Heart left ventricle (tissue), 13 donors: Measurements from ENCODE around the gene TMEM123.

ENCODE experiments used
- CTCF ChIP-seq, 12 donors: fragments of 200-600 bp; sonication (generic) in 4 of 12; IDR thresholded peaks; one replicate each; pipeline versions ENCODE4 v1.5.0 to v1.8.0; 2018 to 2022; ENCODE audit warnings: antibody characterized with exemption in 12 of 12, mild to moderate bottlenecking in 5 of 12
- POLR2A ChIP-seq, 2 donors: fragments of 450-650 bp; IDR thresholded peaks; one replicate each; pipeline ENCODE4 v1.6.1; 2017; ENCODE audit warnings: antibody characterized with exemption in 2 of 2, mild to moderate bottlenecking in 2 of 2, moderate library complexity in 2 of 2
- donor health status: ischemic (EF 13 %, LVEDD 7.1; RV severe dilation, severe dysfunction).
- donor health status: DM: no; HTN: yes; CAD: no.
- donor health status: DM: no; HTN: no; CAD: no.
- donor health status: ischemic (EF 25% LVEDD 6.9; RV normal size, moderate dysfunction).
- donor health status: ischemic (EF 25% LVEDD 5.7; RV mildly dilated, moderate dysfunction).
- donor health status: ischemic (EF 35%, LVEDD 5.7; RV mildly dilated, moderate dysfunction).
- donor health status: nonischemic (EF 11% LVEDD 7.7; RV severe dilation, severe dysfunction).
- donor health status: DM: yes; HTN: yes; CAD: no.
- donor health status: PGD.
- donor health status: ischemic (EF 29% LVEDD 5.4; RV normal size, mild dysfunction).
- donor health status: nonischemic (EF 23%, LVEDD 6.1; RV moderate dilation, normal function).

GRCh38 chr11:102408339-102408738, 44.2 kb downstream of the TMEM123 start:
- TF ChIP-seq CTCF (IDR thresholded peaks at IDR 0.05) = no peak
- TF ChIP-seq POLR2A (IDR thresholded peaks at IDR 0.05) = no peak
